ENCODE measurements around the gene ARHGEF28.

ARHGEF28 gene

DNA sequence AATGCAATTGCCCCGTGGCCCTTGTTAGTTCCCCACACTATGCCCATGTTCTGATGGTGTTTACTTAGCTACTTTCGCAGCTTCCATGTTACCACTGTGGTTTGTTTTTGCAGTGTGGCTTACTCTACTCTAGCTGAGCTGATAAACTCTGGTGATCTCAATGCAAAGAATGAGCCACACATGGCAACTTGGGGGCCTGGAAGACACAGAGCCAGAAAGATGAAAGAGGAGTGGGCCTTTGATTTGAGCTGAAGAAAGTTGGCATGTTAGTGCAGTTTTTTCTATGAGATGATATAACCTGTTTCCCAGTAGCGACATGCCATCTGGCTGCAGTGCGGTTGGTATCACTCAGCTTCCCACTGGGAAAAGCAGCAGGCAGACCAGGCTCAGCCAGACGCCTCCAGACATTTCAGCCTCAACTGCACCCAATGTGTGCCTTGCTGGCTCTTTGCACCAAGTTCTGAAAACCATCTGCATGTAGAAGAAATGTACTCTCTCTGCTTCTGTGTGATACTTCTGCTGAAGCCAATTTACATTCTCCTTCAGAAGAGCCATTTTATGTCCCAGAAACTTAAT, 329.4 kb downstream of the ARHGEF28 start:
- H2AFZ ChIP-seq (ENCODE audit: low read length): no peak overlapping the region
- H3K9me3 ChIP-seq (ENCODE audit: insufficient read depth, low read depth, low read length): no peaks in the 10 kb centered on the region
- H3K27me3 ChIP-seq (ENCODE audit: insufficient read depth, low read length, poor library complexity, severe bottlenecking): no peaks in the 10 kb centered on the region
- peaks cover 6% of the 10 kb centered on the region for H3K4me1 ChIP-seq (ENCODE audit: insufficient read depth, low read length, poor library complexity, severe bottlenecking)
- no peaks in the 10 kb centered on the region for H3K9me2 ChIP-seq (replicated peaks; ENCODE audit: low read depth, low read length)
- no peak overlapping the region for H3K4me3 ChIP-seq (ENCODE audit: low read length, poor library complexity, severe bottlenecking)
- H3K36me3 ChIP-seq (ENCODE audit: insufficient read depth, low read length): no peaks in the 10 kb centered on the region
- no peak overlapping the region for H3K4me2 ChIP-seq (ENCODE audit: low read depth, low read length, poor library complexity, severe bottlenecking)
- H3F3A ChIP-seq (ENCODE audit: low read depth): no peaks in the 10 kb centered on the region
- H3K79me2 ChIP-seq (ENCODE audit: insufficient read depth, low read length): no peaks in the 10 kb centered on the region
- TF ChIP-seq EZH2phosphoT487 (IDR thresholded peaks at IDR 0.05; ENCODE audit: borderline replicate concordance): no peak
- TF ChIP-seq, protein P1, sequence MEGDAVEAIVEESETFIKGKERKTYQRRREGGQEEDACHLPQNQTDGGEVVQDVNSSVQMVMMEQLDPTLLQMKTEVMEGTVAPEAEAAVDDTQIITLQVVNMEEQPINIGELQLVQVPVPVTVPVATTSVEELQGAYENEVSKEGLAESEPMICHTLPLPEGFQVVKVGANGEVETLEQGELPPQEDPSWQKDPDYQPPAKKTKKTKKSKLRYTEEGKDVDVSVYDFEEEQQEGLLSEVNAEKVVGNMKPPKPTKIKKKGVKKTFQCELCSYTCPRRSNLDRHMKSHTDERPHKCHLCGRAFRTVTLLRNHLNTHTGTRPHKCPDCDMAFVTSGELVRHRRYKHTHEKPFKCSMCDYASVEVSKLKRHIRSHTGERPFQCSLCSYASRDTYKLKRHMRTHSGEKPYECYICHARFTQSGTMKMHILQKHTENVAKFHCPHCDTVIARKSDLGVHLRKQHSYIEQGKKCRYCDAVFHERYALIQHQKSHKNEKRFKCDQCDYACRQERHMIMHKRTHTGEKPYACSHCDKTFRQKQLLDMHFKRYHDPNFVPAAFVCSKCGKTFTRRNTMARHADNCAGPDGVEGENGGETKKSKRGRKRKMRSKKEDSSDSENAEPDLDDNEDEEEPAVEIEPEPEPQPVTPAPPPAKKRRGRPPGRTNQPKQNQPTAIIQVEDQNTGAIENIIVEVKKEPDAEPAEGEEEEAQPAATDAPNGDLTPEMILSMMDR (conservative IDR thresholded peaks at IDR 0.05; ENCODE audit: low read length): no peak
- no peaks in the 10 kb centered on the region for H4K20me1 ChIP-seq (ENCODE audit: insufficient read depth, low read length, poor library complexity, severe bottlenecking)
- no peak overlapping the region for H3K9ac ChIP-seq (ENCODE audit: low read depth, low read length, poor library complexity, severe bottlenecking)

DNA sequence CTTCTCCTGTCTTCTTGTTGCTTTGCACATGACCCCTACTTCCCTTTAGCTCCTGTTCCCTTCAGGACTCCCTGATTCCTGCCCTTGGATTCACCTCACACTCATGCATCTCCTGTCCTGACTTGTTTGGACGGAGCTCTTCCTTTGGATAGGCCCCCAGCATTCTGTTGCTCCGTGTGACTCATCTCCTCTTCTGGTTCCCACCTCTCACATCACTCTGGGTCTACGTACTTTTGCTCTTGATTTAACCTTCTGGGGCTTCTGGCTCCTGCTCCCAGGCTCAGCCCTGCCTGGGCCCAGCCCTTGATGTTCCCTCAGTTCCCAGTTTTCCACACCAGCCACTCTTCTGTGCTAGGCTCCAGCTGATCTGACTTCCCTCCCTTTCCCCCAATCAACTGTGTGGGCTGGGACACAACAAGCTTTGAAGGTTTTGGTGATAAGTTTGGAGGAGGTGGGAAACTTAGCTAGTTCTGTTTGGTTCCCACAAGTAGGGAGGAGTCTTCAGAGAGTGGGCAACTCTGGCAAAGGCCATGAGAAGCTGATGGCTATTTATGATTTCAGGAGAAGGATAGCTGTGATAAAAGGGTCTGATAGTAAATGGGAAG, 331.5 kb downstream of the ARHGEF28 start:
- no peaks in the 10 kb centered on the region for H3F3A ChIP-seq (ENCODE audit: low read depth)
- no peak overlapping the region for H3K4me2 ChIP-seq (ENCODE audit: low read depth, low read length, poor library complexity, severe bottlenecking)
- no peak for TF ChIP-seq EZH2phosphoT487 (IDR thresholded peaks at IDR 0.05; ENCODE audit: borderline replicate concordance)
- TF ChIP-seq, protein P1 (conservative IDR thresholded peaks at IDR 0.05; ENCODE audit: low read length): no peak
- no peaks in the 10 kb centered on the region for H3K9me3 ChIP-seq (ENCODE audit: insufficient read depth, low read depth, low read length)
- H4K20me1 ChIP-seq (ENCODE audit: insufficient read depth, low read length, poor library complexity, severe bottlenecking): no peaks in the 10 kb centered on the region
- peaks cover 9% of the 10 kb centered on the region for H3K4me1 ChIP-seq (ENCODE audit: insufficient read depth, low read length, poor library complexity, severe bottlenecking)
- no peak overlapping the region for H2AFZ ChIP-seq (ENCODE audit: low read length)
- H3K79me2 ChIP-seq (ENCODE audit: insufficient read depth, low read length): no peaks in the 10 kb centered on the region
- no peaks in the 10 kb centered on the region for H3K27me3 ChIP-seq (ENCODE audit: insufficient read depth, low read length, poor library complexity, severe bottlenecking)
- H3K36me3 ChIP-seq (ENCODE audit: insufficient read depth, low read length): no peaks in the 10 kb centered on the region
- H3K4me3 ChIP-seq (ENCODE audit: low read length, poor library complexity, severe bottlenecking): no peak overlapping the region
- H3K9ac ChIP-seq (ENCODE audit: low read depth, low read length, poor library complexity, severe bottlenecking): no peak overlapping the region
- H3K9me2 ChIP-seq (replicated peaks; ENCODE audit: low read depth, low read length): no peaks in the 10 kb centered on the region

DNA sequence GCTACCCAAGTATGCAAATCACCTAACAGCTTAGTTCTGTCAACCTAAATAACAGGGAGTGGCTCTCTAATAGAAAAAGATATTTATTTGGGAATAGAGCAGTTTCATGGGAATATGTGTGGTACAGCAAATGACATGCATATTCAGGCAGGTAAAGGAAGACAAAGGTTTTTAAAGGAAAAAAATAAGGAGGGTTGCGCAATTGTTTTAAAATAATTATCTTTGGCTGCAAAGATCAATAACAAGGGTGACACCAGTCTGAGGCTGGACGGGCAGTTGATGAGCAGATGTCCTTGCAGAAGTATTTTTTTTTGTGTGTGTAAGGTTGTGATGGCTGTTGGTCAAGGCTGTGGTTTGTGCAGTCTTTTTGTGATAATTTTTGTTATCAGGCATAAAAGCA, 332.0 kb downstream of the ARHGEF28 start:
- H2AFZ ChIP-seq (ENCODE audit: low read length): no peak overlapping the region

More for the DNA sequence above, 332.0 kb downstream of the ARHGEF28 start:
- Histone ChIP-seq H3F3A (ENCODE audit: low read depth) (no peaks in the 10 kb centered on the region), H3K9me2 (replicated peaks; ENCODE audit: low read depth, low read length) (no peaks in the 10 kb centered on the region), H4K20me1 (ENCODE audit: insufficient read depth, low read length, poor library complexity, severe bottlenecking) (no peaks in the 10 kb centered on the region), H3K27me3 (ENCODE audit: insufficient read depth, low read length, poor library complexity, severe bottlenecking) (no peaks in the 10 kb centered on the region), H3K79me2 (ENCODE audit: insufficient read depth, low read length) (no peaks in the 10 kb centered on the region), H3K4me1 (ENCODE audit: insufficient read depth, low read length, poor library complexity, severe bottlenecking) (peaks cover 9% of the 10 kb centered on the region), H3K4me3 (ENCODE audit: low read length, poor library complexity, severe bottlenecking) (no peak overlapping the region), H3K9me3 (ENCODE audit: insufficient read depth, low read depth, low read length) (no peaks in the 10 kb centered on the region), H3K4me2 (ENCODE audit: low read depth, low read length, poor library complexity, severe bottlenecking) (no peak overlapping the region), H3K9ac (ENCODE audit: low read depth, low read length, poor library complexity, severe bottlenecking) (no peak overlapping the region), H3K36me3 (ENCODE audit: insufficient read depth, low read length) (no peaks in the 10 kb centered on the region)
- TF ChIP-seq, protein P1 (conservative IDR thresholded peaks at IDR 0.05; ENCODE audit: low read length): no peak
- TF ChIP-seq EZH2phosphoT487 (IDR thresholded peaks at IDR 0.05; ENCODE audit: borderline replicate concordance): no peak

Data from Loucy (cell line).